M059J (cell line): ENCODE results near the gene PTPRE. TPM values are rescaled to one million over a fixed set of nuclear protein-coding genes. Genes with fewer than 3 reads are reported as not detected.
A peak's percentile ranks its signal among the peaks of the same experiment; 100 is the strongest.

ENCODE experiments used
- DNase-seq: peaks from one replicate; pipeline ENCODE4 v3.0.0-alpha.2; 2012; ENCODE audit warnings: low read depth
- total RNA-seq: library from RNA; depleted of rRNA; stranded (reverse); fragments of >200 nt; shearing (Covaris generic); gene quantifications from 2 replicates; pipeline ENCODE4 v1.2.3, GENCODE V29; 2014

The PTPRE gene
- total RNA-seq, 1 experiment from 2014 or later = 6.4 TPM

GRCh38 chr10:127979045-127979444 is 72.1 kb downstream of the PTPRE start:
- DNase-seq = no peak

- DNase-seq = no peak
Observed at GRCh38 chr10:127979566-127979965, 72.7 kb downstream of the PTPRE start.

GRCh38 chr10:127980898-127981297 is 74.0 kb downstream of the PTPRE start:
- DNase-seq = no peak

- no peak for DNase-seq
Observed at GRCh38 chr10:127982601-127983000, 75.7 kb downstream of the PTPRE start.

- DNase-seq = no peak
Observed at GRCh38 chr10:127983344-127984100, 76.6 kb downstream of the PTPRE start.

GRCh38 chr10:127984945-127985344 is 78.0 kb downstream of the PTPRE start:
- DNase-seq = no peak

- DNase-seq = peak; percentile 89
Observed at GRCh38 chr10:127986531-127987466, 79.9 kb downstream of the PTPRE start.

GRCh38 chr10:127987467-127988380 is 80.8 kb downstream of the PTPRE start:
- DNase-seq = peak; percentile 37

GRCh38 chr10:127989481-127990012 is 82.6 kb downstream of the PTPRE start:
- DNase-seq = peak; percentile 34

GRCh38 chr10:127990132-127990788 is 83.4 kb downstream of the PTPRE start:
- peak; percentile 80 for DNase-seq

GRCh38 chr10:127990846-127991542 is 84.1 kb downstream of the PTPRE start:
- DNase-seq = peak; percentile 95

GRCh38 chr10:127991543-127992255 is 84.8 kb downstream of the PTPRE start:
- DNase-seq = peak; percentile 36

GRCh38 chr10:127992376-127992775 is 85.5 kb downstream of the PTPRE start:
- DNase-seq = no peak

GRCh38 chr10:127993056-127993690 is 86.3 kb downstream of the PTPRE start:
- no peak for DNase-seq

GRCh38 chr10:127995939-127996338 is 89.0 kb downstream of the PTPRE start:
- no peak for DNase-seq

GRCh38 chr10:127996586-127996985 is 89.7 kb downstream of the PTPRE start:
- DNase-seq = no peak

GRCh38 chr10:127997271-127997670 is 90.4 kb downstream of the PTPRE start:
- DNase-seq = no peak

- no peak for DNase-seq
Observed at GRCh38 chr10:127997937-127998336, 91.0 kb downstream of the PTPRE start.
